NCI-H1092 (cell line): Measurements from ENCODE around the gene ANO3.
"Not testable (repeated sequence)": the region's sequence is repeated elsewhere in the genome, so short reads cannot be mapped to it uniquely, and the experiment has no call there.

Source experiments
- DNase-seq: peaks from one replicate; lab custom pipeline; 2025; lab: John Stamatoyannopoulos, UW

ANO3 gene

GRCh38 chr11:26575946-26576345, 244.0 kb downstream of the ANO3 start:
- no peak for DNase-seq

GRCh38 chr11:26578998-26579661, 247.2 kb downstream of the ANO3 start:
- no peak for DNase-seq

GRCh38 chr11:26579683-26580082, 247.8 kb downstream of the ANO3 start:
- no peak for DNase-seq

- DNase-seq, result no peak
These were observed 249.0 kb downstream of the ANO3 start for GRCh38 chr11:26580929-26581328.

GRCh38 chr11:26583550-26583949, 251.6 kb downstream of the ANO3 start:
- no peak for DNase-seq

- no peak for DNase-seq
These were observed 252.9 kb downstream of the ANO3 start for GRCh38 chr11:26584818-26585217.

- DNase-seq, result no peak
These were observed 255.1 kb downstream of the ANO3 start for GRCh38 chr11:26587073-26587472.

GRCh38 chr11:26593691-26594090, 261.8 kb downstream of the ANO3 start:
- DNase-seq, result no peak

- not testable (repeated sequence) for DNase-seq
These were observed 263.4 kb downstream of the ANO3 start for GRCh38 chr11:26595207-26595865.

- DNase-seq, result not testable (repeated sequence)
These were observed 265.2 kb downstream of the ANO3 start for GRCh38 chr11:26597049-26597689.

GRCh38 chr11:26597899-26598298, 266.0 kb downstream of the ANO3 start:
- DNase-seq, result no peak

- DNase-seq, result no peak
These were observed 267.5 kb downstream of the ANO3 start for GRCh38 chr11:26599425-26599824.

GRCh38 chr11:26599876-26600434, 268.0 kb downstream of the ANO3 start:
- DNase-seq, result no peak

- DNase-seq, result no peak
These were observed 276.0 kb downstream of the ANO3 start for GRCh38 chr11:26607725-26608506.

GRCh38 chr11:26608507-26609146, 276.7 kb downstream of the ANO3 start:
- no peak for DNase-seq

GRCh38 chr11:26613759-26614158, 281.8 kb downstream of the ANO3 start:
- no peak for DNase-seq

GRCh38 chr11:26618441-26618840, 286.5 kb downstream of the ANO3 start:
- no peak for DNase-seq

GRCh38 chr11:26620282-26621045, 288.5 kb downstream of the ANO3 start:
- DNase-seq, result no peak

- DNase-seq, result no peak
These were observed 289.2 kb downstream of the ANO3 start for GRCh38 chr11:26621132-26621531.

GRCh38 chr11:26622181-26622580, 290.3 kb downstream of the ANO3 start:
- DNase-seq, result no peak

GRCh38 chr11:26623076-26623659, 291.2 kb downstream of the ANO3 start:
- DNase-seq, result no peak
